ENCODE results near the gene MAP6D1.
A peak's percentile ranks its signal among the peaks of the same experiment; 100 is the strongest.

Gene MAP6D1

DNA sequence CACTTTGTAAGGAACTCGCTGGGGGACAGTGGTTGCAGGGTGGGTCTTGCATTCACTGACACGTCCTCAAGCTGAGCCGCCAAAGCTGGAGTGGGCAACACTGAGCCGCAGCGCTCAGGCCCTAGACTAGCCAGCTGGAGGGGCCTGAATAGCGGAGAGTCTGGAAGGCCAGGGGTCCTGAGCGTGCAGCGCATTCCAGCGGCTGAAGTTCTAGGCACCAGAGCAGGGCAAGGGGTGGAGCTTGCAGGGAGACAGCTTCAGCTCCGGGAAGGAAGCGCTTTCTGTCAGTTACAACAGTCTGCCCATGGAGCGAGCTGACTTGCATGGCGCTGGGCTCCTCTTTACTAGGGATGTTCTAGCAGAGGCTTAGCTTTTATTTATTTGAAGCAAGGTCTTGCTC lies 2.7 kb downstream of the MAP6D1 start:
- DNase-seq: no peak

DNA sequence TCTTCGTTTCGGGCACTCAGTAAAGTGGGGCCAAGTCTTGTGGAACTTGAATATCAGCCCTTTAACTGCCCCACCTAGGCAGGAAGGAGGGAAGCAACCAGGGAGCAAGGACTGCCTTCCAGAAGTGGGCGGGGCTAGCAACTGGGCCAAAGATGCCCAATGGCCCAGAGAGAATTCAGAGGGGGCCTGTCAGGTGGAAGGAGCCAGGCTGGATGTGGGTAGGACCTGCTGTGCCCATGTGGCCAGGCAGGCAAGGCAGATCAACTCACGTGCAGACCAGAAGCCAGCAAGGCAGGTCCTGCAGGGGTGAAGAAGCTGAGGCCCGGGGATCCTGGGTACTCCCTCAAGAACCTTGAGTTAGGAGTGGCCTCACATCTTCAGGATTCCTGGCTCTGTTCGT lies 5.5 kb downstream of the MAP6D1 start:
- no peak for DNase-seq

DNA sequence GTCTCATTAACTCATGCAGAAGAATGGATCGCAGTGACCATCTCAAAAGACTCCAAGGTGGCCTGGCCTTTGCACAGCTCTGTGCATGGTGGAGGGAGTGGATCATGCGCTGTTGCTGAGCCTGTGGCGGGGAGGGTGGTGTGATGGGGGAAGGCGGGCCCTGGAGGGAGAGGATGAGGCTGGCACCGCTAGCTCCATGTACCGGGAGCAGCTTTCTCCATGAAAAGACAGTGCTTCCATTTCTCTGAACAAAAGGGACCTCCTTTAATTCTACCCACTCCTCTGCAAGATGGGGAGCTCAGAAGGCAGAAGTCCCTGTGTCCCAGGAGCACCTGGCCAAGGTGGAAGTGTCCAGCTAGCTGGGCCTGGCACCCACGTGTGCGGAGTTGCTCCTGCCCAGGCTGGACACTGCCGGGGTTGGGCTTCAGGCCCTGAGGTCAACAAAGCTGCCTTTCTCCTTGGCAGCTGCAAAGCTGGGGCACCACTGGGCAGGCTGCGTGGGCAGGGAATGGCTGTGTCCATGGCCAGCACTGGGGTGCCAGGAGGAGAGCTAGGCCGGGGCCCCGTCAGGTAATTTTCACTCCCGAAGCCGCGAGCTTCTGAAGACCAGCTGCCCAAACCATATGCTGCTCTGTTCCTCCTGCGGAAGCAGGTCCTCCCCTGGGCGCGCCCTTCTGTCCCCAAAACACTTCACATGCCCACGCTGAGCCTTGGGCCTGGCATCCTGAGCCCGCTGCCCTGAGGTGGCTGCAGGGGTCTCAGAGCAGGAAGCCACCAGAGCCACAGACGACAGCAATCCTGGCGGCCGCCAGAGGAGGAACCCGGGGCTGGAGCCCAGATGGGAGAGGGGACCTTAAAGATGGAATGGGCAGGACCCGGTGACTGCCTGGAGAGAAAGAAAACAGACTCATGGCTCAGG lies 6.4 kb downstream of the MAP6D1 start:
- DNase-seq: no peak

DNA sequence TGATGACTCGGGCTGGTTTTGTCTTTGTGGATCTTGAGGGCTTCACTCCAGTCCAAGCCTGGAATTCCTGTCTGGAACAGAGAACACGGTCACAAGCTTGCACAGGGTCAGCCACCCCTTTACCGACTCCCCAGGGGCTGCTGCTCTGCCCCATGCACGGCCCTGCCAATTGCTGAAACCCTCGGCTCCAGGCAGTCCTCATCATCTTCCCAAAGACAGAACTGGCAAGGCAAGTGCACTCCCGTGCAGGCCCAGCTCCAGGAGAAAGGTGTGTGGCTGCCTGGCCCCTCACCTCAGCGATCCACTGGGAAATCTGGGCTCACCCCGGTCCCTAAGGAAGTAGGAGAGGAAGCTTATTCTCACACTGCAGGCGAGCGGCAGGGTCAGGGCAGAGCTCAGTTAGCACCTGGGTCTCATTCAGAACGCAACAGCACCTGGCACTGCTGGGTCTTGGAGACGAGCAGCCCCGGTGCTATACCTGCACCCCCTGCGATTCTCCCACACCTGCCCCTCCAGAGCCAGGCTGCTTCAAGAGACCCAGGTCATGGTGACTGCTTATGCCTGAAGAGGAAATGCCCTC lies 7.2 kb downstream of the MAP6D1 start:
- DNase-seq: no peak

DNA sequence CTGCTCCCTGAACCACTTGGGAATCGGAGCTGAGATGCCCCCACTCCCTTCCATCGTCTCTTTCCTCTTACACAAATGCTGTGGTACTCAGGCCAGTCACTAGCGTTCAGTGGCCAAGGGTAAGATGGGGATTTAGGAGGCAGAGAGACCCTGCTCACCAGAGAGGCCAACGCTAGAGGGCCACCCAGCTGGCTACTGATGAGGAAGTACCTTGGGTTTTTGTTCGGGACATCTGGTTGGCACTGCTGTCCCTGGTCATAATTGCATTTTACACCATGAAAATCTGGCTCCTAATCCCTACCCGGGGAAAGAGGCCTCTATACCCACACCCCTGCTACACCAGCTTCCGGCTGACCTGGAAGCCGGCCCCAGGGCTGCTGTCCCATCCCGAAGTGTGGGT lies 7.7 kb downstream of the MAP6D1 start:
- DNase-seq: no peak

DNA sequence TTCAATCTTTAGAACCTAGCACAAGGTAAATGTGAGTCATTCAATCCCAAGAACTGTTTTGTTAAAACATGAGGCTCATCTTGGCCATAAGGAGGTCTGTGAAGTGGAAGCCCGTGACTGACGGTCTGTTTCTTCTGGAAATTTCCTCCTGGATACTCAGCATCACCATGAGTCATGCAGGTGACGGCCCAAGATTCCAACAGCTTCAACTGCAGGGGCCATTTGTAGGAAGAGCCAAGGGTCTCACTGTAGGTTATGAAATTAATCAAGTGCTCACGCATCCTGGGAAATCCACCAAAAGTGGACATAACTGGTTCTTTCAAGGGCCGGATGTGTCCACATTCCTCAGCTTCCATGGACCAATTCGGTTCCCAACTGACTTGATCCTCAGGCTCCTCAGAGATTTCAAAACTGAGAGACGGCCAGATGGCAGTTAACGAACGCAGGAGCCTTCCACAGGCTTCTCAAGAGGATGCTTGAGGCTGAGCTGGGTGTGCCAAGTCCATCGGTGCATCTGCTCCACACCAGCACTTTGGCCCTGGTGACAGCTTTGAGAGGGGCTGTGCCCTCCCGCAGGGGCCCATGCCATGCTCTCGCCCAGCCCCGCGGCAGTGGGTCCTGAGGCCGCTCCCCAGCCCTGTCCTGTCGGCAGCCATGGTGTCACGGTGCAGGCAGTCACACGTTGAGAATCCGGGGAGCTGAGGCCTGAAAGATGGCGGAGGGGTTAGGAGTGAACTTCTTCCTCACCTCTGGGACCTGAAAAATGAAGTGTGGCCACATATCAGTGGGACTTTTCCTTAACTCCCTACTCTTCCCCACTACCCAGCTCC lies 8.5 kb downstream of the MAP6D1 start:
- DNase-seq: no peak

GRCh38 chr3:183815951-183816475 lies 9.4 kb downstream of the MAP6D1 start:
- DNase-seq: no peak

DNA sequence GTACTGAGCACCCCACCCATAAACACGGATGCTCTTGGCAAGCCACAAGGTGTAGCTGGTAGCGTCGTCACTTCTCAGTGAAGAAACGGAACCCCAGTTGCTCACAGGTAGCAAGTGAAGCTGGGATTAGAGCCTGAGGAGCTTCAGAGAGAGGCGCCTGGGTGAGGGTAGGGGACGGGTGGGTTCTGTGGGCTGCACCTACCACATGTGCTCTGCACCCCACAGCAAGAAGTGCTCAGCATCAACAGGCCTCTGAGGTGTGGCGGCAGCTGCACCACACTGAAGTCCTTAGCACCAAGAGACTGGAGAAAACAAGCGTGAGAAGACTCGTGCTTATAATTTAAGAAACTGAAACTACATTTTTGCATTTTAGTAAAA lies 9.8 kb downstream of the MAP6D1 start:
- DNase-seq: no peak

GRCh38 chr3:183814240-183814639 lies 11.1 kb downstream of the MAP6D1 start:
- DNase-seq: no peak

- no peak for DNase-seq
Observed at GRCh38 chr3:183812761-183813445, 12.5 kb downstream of the MAP6D1 start.

- no peak for DNase-seq
Observed at GRCh38 chr3:183811638-183812037, 13.7 kb downstream of the MAP6D1 start.

DNA sequence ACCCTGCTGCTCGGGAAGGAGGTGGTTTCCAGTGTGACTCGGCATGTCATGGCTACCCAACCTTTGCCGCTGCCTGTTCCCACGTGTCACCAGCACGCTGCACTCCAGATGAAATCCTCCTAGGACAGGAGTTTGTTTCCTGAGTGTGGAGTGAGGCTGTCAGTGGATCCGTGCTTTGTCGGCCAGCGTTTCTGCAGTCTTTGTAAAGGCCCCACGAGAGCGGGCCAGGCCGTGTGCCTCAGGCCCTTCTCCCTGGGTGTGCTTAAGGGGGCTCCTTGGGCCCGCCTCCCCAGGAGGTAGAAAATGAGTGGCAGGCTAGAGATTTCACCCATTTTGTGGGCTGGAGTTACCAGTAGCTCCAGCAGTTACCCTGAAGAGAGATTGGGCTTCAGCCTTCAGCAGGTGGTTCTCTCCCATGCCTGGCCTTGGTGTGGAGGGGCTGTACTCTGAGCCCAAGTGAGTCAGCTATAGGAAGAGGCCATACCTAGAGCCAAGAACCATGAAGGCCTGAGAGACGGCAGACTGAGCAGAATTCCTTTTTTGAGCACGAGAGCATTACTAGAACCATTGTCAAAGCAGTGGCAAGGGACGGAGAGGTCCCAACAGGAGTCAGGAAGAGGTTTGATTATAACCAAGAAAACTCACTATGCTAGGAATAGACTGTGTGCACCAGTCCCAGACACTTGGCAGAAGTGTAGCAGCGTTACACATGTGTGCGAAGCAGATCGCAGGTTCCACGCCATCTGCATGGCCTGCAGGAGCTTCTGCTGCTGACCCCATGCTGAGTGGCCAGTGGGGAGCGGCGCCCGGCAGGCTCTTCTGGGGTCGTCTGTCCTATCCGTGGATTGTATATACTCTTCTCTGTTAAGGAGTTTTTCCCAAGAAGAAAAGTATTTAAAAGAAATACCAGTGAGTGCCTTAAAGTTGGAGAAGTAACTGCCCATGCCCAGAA lies 14.5 kb downstream of the MAP6D1 start:
- no peak for DNase-seq

GRCh38 chr3:183809270-183809669 lies 16.1 kb downstream of the MAP6D1 start:
- DNase-seq: peak; percentile 94

- DNase-seq: no peak
Observed at GRCh38 chr3:183808355-183808754, 17.0 kb downstream of the MAP6D1 start.

GRCh38 chr3:183807881-183808280 lies 17.5 kb downstream of the MAP6D1 start:
- peak; percentile 13 for DNase-seq

DNA sequence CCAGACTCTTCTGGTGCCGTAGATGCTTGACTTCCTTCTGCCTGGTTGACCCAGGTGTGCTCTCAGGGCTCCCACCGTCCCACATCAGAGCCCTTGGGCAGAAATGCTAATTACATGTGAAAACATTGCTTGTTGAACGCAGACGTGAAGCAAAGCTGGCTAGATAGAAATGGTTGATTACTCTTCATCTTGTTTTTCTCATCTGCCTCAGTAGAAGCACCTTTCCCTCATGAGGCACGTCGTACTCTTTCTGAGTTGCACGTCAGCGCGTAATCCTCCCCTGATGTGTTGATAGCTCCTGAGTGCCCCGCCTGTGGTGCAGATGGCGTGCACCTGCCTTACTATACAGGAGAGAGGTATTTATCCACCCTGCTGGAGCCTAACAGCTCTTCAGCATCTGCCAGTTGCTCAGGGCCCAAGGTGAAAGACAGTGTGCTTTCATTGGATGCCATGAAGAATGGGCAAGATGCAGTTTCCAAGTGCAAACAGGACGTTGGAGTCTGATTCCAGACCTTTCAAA lies 18.1 kb downstream of the MAP6D1 start:
- peak; percentile 96 for DNase-seq

DNA sequence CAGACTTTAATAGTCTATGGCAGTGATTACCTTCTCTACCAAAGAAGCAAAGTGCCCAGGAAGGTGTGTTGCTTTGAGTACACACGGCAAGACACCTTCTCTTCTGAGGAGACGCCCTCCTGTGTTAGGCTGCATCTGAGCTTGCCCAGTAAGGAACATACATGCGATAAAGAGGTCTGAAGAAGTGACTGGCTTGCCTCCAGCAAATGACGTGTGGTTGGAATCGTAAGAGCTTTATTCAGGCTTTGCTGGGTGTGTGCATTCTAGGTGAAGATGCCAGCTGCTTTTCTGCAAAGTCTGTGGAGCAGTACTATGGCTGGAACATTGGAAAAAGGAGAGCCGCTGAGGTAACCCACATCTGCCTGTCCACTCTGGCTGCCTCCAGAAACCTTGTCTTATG lies 22.4 kb downstream of the MAP6D1 start:
- DNase-seq: no peak

DNA sequence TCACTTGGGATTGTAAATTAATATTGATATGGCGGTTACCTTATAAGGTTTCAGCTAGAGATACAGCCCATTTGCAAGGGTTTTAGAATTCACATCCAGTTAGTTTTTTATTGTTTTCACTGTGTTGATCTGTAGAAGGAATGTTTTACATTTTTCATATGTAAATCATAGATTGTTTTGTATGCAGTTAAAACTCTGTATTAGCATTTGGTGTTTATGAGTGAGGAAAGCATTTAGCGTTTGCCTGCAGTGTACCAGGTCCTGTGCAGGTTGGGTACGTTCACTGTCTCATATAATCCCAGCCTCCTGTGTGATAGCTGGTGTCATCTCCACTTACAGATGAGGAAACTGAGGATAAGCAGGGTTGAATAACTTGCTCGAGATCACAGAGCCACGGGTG lies 23.8 kb downstream of the MAP6D1 start:
- DNase-seq: no peak

DNA sequence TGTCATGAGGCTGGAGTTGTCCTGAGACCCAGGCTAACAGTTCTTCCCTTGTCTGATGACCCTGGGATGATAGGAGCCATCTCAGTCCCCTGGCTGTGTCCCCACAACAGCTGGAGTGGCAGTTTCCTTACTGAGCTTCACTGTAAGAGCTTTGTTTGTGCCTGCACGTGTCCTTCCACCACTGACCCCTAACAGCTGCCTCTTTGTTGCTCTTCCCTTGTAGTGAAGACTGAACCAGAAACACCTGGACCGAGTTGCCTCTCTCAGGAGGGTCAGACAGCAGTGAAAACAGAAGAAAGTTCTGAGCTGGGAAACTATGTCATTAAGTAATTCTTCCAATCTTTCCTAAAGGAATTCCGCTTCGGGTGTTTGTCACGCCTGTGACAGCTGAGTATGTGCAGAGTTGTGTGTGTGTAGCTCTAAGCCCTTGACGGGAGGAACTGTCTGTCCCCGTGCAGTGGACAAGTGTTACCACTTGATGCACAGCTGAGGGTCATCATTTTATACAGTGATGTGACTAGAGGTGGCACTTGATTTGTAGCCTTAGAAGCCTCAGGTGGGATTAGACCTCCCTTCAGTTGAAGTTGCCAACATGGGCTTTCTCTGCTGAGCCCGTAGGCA lies 25.0 kb downstream of the MAP6D1 start:
- no peak for DNase-seq

GRCh38 chr3:183799461-183799860 lies 25.9 kb downstream of the MAP6D1 start:
- DNase-seq: no peak

GRCh38 chr3:183797996-183798395 lies 27.4 kb downstream of the MAP6D1 start:
- no peak for DNase-seq

All from NCI-H774 (cell line).